HG03432 (cell line): ENCODE results near the gene HTR2B.
"Not testable (repeated sequence)": the region's sequence is repeated elsewhere in the genome, so short reads cannot be mapped to it uniquely, and the experiment has no call there.

Experiments used
- ATAC-seq: cut with Tn5 transposase; IDR thresholded peaks from one replicate; pipeline ENCODE4 v1.9.1; 2021; ENCODE audit warnings: mild to moderate bottlenecking, moderate library complexity; ENCODE audit not compliant: unreplicated experiment

HTR2B gene

GRCh38 chr2:231124838-231125568 is at the start of gene HTR2B:
Gene HTR2B, minus strand, starts transcription at chr2:231125042. Its CDS starts 1,278 bp downstream, at chr2:231123764.
- no peak for ATAC-seq

- ATAC-seq, result no peak
Measured at GRCh38 chr2:231174211-231174651, 49.4 kb upstream of the HTR2B start.

- no peak for ATAC-seq
Measured at GRCh38 chr2:231172025-231172424, 47.2 kb upstream of the HTR2B start.

- no peak for ATAC-seq
Measured at GRCh38 chr2:231170055-231170454, 45.2 kb upstream of the HTR2B start.

GRCh38 chr2:231169488-231169887 is 44.6 kb upstream of the HTR2B start:
- no peak for ATAC-seq

GRCh38 chr2:231168460-231169139 is 43.8 kb upstream of the HTR2B start:
- ATAC-seq, result no peak

GRCh38 chr2:231167745-231168459 is 43.1 kb upstream of the HTR2B start:
- ATAC-seq, result no peak

GRCh38 chr2:231163414-231164095 is 38.7 kb upstream of the HTR2B start:
- ATAC-seq, result no peak

- ATAC-seq, result no peak
Measured at GRCh38 chr2:231163011-231163410, 38.2 kb upstream of the HTR2B start.

- ATAC-seq, result no peak
Measured at GRCh38 chr2:231161877-231162329, 37.1 kb upstream of the HTR2B start.

GRCh38 chr2:231161252-231161839 is 36.5 kb upstream of the HTR2B start:
- ATAC-seq, result peak; percentile 72

GRCh38 chr2:231160701-231161100 is 35.9 kb upstream of the HTR2B start:
- no peak for ATAC-seq

GRCh38 chr2:231159306-231159705 is 34.5 kb upstream of the HTR2B start:
- no peak for ATAC-seq

- no peak for ATAC-seq
Measured at GRCh38 chr2:231152800-231153557, 28.1 kb upstream of the HTR2B start.

- ATAC-seq, result no peak
Measured at GRCh38 chr2:231146665-231147064, 21.8 kb upstream of the HTR2B start.

GRCh38 chr2:231144896-231145295 is 20.1 kb upstream of the HTR2B start:
- no peak for ATAC-seq

- ATAC-seq, result not testable (repeated sequence)
Measured at GRCh38 chr2:231140808-231141207, 16.0 kb upstream of the HTR2B start.

GRCh38 chr2:231139796-231140195 is 15.0 kb upstream of the HTR2B start:
- no peak for ATAC-seq

- no peak for ATAC-seq
Measured at GRCh38 chr2:231138699-231139098, 13.9 kb upstream of the HTR2B start.
